Gastroesophageal sphincter (tissue), 3 donors: ENCODE data around the gene CDC42BPG.

Source experiments
- EP300 ChIP-seq: sonication (generic); formaldehyde crosslinking; IDR thresholded peaks from one replicate; pipeline ENCODE4 v1.6.1; 2017; ENCODE audit warnings: antibody characterized with exemption, mild to moderate bottlenecking
- POLR2AphosphoS5 ChIP-seq: sonication (generic); formaldehyde crosslinking; IDR thresholded peaks from one replicate; pipeline ENCODE4 v1.6.1; 2017; ENCODE audit warnings: antibody characterized with exemption
- TF ChIP-seq, protein P1 (sequence below), 4 experiments: fragments of 200-600 bp in 2 of 4; fragments of 450-650 bp in 2 of 4; sonication (generic) in 1 of 4; IDR thresholded peaks; one replicate each; pipeline ENCODE4 v1.5.1; 2017 to 2019; ENCODE audit warnings: antibody characterized with exemption in 4 of 4, mild to moderate bottlenecking in 2 of 4, moderate library complexity in 2 of 4

DNA sequence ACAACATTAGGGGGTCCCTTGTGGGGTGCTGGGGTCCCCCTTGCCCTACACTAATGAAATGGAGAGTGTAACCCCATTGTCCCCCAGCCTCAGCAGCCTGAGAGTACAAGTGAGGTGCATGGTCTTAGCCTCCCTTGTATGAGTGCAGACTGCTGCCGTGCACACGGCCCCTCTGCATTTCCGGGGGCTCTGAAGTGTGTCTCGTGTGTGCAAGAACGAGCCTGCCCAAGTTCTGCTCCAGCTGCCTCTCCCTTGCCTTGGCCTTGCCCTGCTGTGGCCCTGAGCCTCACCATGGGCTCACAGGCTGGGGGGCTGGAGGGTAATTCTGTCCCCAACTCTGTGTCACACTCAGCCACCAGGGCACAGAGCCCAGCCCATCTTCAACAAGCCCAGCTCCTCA, 39.1 kb upstream of the CDC42BPG start:
- TF ChIP-seq, protein P1, sequence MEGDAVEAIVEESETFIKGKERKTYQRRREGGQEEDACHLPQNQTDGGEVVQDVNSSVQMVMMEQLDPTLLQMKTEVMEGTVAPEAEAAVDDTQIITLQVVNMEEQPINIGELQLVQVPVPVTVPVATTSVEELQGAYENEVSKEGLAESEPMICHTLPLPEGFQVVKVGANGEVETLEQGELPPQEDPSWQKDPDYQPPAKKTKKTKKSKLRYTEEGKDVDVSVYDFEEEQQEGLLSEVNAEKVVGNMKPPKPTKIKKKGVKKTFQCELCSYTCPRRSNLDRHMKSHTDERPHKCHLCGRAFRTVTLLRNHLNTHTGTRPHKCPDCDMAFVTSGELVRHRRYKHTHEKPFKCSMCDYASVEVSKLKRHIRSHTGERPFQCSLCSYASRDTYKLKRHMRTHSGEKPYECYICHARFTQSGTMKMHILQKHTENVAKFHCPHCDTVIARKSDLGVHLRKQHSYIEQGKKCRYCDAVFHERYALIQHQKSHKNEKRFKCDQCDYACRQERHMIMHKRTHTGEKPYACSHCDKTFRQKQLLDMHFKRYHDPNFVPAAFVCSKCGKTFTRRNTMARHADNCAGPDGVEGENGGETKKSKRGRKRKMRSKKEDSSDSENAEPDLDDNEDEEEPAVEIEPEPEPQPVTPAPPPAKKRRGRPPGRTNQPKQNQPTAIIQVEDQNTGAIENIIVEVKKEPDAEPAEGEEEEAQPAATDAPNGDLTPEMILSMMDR (IDR thresholded peaks at IDR 0.05): no peak
- TF ChIP-seq EP300 (no peak), POLR2AphosphoS5 (no peak)
